HEK293 (cell line): ENCODE results near the gene ATP1A3.
A peak's percentile ranks its signal among the peaks of the same experiment; 100 is the strongest.

Experiments used
- HIC1 ChIP-seq: fragments of 450-650 bp; formaldehyde crosslinking; IDR thresholded peaks from 2 replicates; pipeline ENCODE4 v1.5.1; 2016; ENCODE audit warnings: missing biosample characterization, missing genetic modification characterization
- KLF8 ChIP-seq: fragments of 450-650 bp; formaldehyde crosslinking; IDR thresholded peaks from 2 replicates; pipeline ENCODE4 v1.5.1; 2016; ENCODE audit warnings: missing biosample characterization, missing genetic modification characterization
- PATZ1 ChIP-seq: fragments of 450-650 bp; formaldehyde crosslinking; IDR thresholded peaks from 2 replicates; pipeline ENCODE4 v1.5.1; 2016; ENCODE audit warnings: missing biosample characterization, missing genetic modification characterization
- PRDM1 ChIP-seq: fragments of 450-650 bp; formaldehyde crosslinking; IDR thresholded peaks from 2 replicates; pipeline ENCODE4; 2016; ENCODE audit warnings: missing biosample characterization, missing genetic modification characterization
- REPIN1 ChIP-seq: fragments of 450-650 bp; formaldehyde crosslinking; IDR thresholded peaks from 2 replicates; pipeline ENCODE4 v1.5.1; 2017; ENCODE audit warnings: missing biosample characterization, missing genetic modification characterization, low read depth
- YY2 ChIP-seq: fragments of 450-650 bp; formaldehyde crosslinking; IDR thresholded peaks from 2 replicates; pipeline ENCODE4 v1.5.1; 2016; ENCODE audit warnings: missing biosample characterization, missing genetic modification characterization
- ZBTB11 ChIP-seq: fragments of 450-650 bp; formaldehyde crosslinking; conservative IDR thresholded peaks from 2 replicates; pipeline ENCODE4 v1.5.1; 2016; ENCODE audit warnings: low read depth, missing biosample characterization, missing genetic modification characterization
- ZBTB26 ChIP-seq: fragments of 450-650 bp; formaldehyde crosslinking; optimal IDR thresholded peaks from 2 replicates; pipeline ENCODE3; 2016; ENCODE audit warnings: missing biosample characterization, mild to moderate bottlenecking, missing genetic modification characterization
- ZBTB48 ChIP-seq: fragments of 450-650 bp; formaldehyde crosslinking; IDR thresholded peaks from 2 replicates; pipeline ENCODE4 v1.5.1; 2016; ENCODE audit warnings: missing biosample characterization, missing genetic modification characterization
- ZBTB8A ChIP-seq: fragments of 450-650 bp; formaldehyde crosslinking; IDR thresholded peaks from 2 replicates; pipeline ENCODE4 v1.5.1; 2016; ENCODE audit warnings: missing biosample characterization, missing genetic modification characterization
- ZNF121 ChIP-seq: fragments of 450-650 bp; formaldehyde crosslinking; IDR thresholded peaks from 2 replicates; pipeline ENCODE4 v1.5.1; 2016; ENCODE audit warnings: missing biosample characterization, missing genetic modification characterization
- ZNF670 ChIP-seq: fragments of 450-650 bp; formaldehyde crosslinking; IDR thresholded peaks from 2 replicates; pipeline ENCODE4 v1.5.1; 2016; ENCODE audit warnings: missing biosample characterization, missing genetic modification characterization, low read depth
- ZNF792 ChIP-seq: fragments of 450-650 bp; formaldehyde crosslinking; IDR thresholded peaks from 2 replicates; pipeline ENCODE4 v1.5.1; 2016; ENCODE audit warnings: missing biosample characterization, missing genetic modification characterization
- TF ChIP-seq, protein P1 (sequence below): fragments of 450-650 bp; formaldehyde crosslinking; IDR thresholded peaks from 2 replicates; pipeline ENCODE4 v1.5.1; 2016; ENCODE audit warnings: missing biosample characterization, missing genetic modification characterization
- TF ChIP-seq, protein P2 (sequence below): fragments of 450-650 bp; formaldehyde crosslinking; IDR thresholded peaks from 2 replicates; pipeline ENCODE4 v1.5.1; 2017; ENCODE audit warnings: missing biosample characterization, missing genetic modification characterization
- TF ChIP-seq, protein P3 (sequence below): fragments of 450-650 bp; formaldehyde crosslinking; IDR thresholded peaks from 2 replicates; pipeline ENCODE4 v1.5.1; 2016; ENCODE audit warnings: missing biosample characterization, missing genetic modification characterization
- TF ChIP-seq, protein P4 (sequence below): fragments of 450-650 bp; formaldehyde crosslinking; IDR thresholded peaks from 2 replicates; pipeline ENCODE4 v1.5.1; 2016; ENCODE audit warnings: missing biosample characterization, missing genetic modification characterization

The ATP1A3 gene

GRCh38 chr19:41997121-41997850 lies 3.3 kb upstream of the ATP1A3 start (continued):
- TF ChIP-seq, protein P1, sequence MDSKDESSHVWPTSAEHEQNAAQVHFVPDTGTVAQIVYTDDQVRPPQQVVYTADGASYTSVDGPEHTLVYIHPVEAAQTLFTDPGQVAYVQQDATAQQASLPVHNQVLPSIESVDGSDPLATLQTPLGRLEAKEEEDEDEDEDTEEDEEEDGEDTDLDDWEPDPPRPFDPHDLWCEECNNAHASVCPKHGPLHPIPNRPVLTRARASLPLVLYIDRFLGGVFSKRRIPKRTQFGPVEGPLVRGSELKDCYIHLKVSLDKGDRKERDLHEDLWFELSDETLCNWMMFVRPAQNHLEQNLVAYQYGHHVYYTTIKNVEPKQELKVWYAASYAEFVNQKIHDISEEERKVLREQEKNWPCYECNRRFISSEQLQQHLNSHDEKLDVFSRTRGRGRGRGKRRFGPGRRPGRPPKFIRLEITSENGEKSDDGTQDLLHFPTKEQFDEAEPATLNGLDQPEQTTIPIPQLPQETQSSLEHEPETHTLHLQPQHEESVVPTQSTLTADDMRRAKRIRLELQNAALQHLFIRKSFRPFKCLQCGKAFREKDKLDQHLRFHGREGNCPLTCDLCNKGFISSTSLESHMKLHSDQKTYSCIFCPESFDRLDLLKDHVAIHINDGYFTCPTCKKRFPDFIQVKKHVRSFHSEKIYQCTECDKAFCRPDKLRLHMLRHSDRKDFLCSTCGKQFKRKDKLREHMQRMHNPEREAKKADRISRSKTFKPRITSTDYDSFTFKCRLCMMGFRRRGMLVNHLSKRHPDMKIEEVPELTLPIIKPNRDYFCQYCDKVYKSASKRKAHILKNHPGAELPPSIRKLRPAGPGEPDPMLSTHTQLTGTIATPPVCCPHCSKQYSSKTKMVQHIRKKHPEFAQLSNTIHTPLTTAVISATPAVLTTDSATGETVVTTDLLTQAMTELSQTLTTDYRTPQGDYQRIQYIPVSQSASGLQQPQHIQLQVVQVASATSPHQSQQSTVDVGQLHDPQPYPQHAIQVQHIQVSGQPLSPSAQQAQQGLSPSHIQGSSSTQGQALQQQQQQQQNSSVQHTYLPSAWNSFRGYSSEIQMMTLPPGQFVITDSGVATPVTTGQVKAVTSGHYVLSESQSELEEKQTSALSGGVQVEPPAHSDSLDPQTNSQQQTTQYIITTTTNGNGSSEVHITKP: 0 out of 2 replicates have a peak, but pooled peaks have one; percentile 5
- TF ChIP-seq ZNF670 (tag by site-specific recombination): no peak
- peak; percentile 46; the same call in 1 of the 2 replicates for TF ChIP-seq ZBTB48 (tag by site-specific recombination)
- TF ChIP-seq PRDM1: peak; percentile 87
- no peak for TF ChIP-seq ZNF121 (tag by site-specific recombination)
- peak; percentile 38; the same call in 1 of the 2 replicates for TF ChIP-seq HIC1 (tag by site-specific recombination)
- no peak for TF ChIP-seq REPIN1
- TF ChIP-seq ZBTB8A (tag by site-specific recombination): peak; percentile 97
- peak; percentile 41; the same call in 1 of the 2 replicates for TF ChIP-seq ZBTB11 (tag by site-specific recombination)
- TF ChIP-seq, protein P2, sequence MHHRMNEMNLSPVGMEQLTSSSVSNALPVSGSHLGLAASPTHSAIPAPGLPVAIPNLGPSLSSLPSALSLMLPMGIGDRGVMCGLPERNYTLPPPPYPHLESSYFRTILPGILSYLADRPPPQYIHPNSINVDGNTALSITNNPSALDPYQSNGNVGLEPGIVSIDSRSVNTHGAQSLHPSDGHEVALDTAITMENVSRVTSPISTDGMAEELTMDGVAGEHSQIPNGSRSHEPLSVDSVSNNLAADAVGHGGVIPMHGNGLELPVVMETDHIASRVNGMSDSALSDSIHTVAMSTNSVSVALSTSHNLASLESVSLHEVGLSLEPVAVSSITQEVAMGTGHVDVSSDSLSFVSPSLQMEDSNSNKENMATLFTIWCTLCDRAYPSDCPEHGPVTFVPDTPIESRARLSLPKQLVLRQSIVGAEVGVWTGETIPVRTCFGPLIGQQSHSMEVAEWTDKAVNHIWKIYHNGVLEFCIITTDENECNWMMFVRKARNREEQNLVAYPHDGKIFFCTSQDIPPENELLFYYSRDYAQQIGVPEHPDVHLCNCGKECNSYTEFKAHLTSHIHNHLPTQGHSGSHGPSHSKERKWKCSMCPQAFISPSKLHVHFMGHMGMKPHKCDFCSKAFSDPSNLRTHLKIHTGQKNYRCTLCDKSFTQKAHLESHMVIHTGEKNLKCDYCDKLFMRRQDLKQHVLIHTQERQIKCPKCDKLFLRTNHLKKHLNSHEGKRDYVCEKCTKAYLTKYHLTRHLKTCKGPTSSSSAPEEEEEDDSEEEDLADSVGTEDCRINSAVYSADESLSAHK (tag by site-specific recombination): 0 out of 2 replicates have a peak, but pooled peaks have one; percentile 8
- TF ChIP-seq PATZ1 (tag by site-specific recombination): peak; percentile 60
- no peak for TF ChIP-seq YY2 (tag by site-specific recombination)
- TF ChIP-seq KLF8: peak; percentile 46
- peak; percentile 55 for TF ChIP-seq ZBTB26 (tag by site-specific recombination)
- TF ChIP-seq, protein P3, sequence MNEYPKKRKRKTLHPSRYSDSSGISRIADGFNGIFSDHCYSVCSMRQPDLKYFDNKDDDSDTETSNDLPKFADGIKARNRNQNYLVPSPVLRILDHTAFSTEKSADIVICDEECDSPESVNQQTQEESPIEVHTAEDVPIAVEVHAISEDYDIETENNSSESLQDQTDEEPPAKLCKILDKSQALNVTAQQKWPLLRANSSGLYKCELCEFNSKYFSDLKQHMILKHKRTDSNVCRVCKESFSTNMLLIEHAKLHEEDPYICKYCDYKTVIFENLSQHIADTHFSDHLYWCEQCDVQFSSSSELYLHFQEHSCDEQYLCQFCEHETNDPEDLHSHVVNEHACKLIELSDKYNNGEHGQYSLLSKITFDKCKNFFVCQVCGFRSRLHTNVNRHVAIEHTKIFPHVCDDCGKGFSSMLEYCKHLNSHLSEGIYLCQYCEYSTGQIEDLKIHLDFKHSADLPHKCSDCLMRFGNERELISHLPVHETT: 0 out of 2 replicates have a peak, but pooled peaks have one; percentile 33
- TF ChIP-seq, protein P4, sequence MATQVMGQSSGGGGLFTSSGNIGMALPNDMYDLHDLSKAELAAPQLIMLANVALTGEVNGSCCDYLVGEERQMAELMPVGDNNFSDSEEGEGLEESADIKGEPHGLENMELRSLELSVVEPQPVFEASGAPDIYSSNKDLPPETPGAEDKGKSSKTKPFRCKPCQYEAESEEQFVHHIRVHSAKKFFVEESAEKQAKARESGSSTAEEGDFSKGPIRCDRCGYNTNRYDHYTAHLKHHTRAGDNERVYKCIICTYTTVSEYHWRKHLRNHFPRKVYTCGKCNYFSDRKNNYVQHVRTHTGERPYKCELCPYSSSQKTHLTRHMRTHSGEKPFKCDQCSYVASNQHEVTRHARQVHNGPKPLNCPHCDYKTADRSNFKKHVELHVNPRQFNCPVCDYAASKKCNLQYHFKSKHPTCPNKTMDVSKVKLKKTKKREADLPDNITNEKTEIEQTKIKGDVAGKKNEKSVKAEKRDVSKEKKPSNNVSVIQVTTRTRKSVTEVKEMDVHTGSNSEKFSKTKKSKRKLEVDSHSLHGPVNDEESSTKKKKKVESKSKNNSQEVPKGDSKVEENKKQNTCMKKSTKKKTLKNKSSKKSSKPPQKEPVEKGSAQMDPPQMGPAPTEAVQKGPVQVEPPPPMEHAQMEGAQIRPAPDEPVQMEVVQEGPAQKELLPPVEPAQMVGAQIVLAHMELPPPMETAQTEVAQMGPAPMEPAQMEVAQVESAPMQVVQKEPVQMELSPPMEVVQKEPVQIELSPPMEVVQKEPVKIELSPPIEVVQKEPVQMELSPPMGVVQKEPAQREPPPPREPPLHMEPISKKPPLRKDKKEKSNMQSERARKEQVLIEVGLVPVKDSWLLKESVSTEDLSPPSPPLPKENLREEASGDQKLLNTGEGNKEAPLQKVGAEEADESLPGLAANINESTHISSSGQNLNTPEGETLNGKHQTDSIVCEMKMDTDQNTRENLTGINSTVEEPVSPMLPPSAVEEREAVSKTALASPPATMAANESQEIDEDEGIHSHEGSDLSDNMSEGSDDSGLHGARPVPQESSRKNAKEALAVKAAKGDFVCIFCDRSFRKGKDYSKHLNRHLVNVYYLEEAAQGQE (tag by site-specific recombination): peak; percentile 98
- TF ChIP-seq ZNF792 (tag by site-specific recombination): no peak
